ENCODE measurements around the gene XYLB.

Gene XYLB

GRCh38 chr3:38454884-38455638, 108.5 kb downstream of the XYLB start:
- DNase-seq (ENCODE audit: low spot score), result peak; percentile 58

- peak; percentile 32 for DNase-seq (ENCODE audit: low spot score)
Measured at GRCh38 chr3:38455639-38456430, 109.2 kb downstream of the XYLB start.

GRCh38 chr3:38457111-38458003, 110.8 kb downstream of the XYLB start:
- DNase-seq (ENCODE audit: low spot score), result no peak

GRCh38 chr3:38458796-38459498, 112.4 kb downstream of the XYLB start:
- DNase-seq (ENCODE audit: low spot score), result no peak

GRCh38 chr3:38459499-38460048, 113.0 kb downstream of the XYLB start:
- DNase-seq (ENCODE audit: low spot score), result no peak

- no peak for DNase-seq (ENCODE audit: low spot score)
Measured at GRCh38 chr3:38460377-38461270, 114.0 kb downstream of the XYLB start.
